Measurements from ENCODE around the gene TMEM240. TPM values are rescaled to one million over a fixed set of nuclear protein-coding genes. Genes with fewer than 3 reads are reported as not detected.
"Not testable (repeated sequence)": the region's sequence is repeated elsewhere in the genome, so short reads cannot be mapped to it uniquely, and the experiment has no call there.

TMEM240 gene
- total and polyA plus RNA-seq, 11 donors: 1.5 to 12.4 (median 4.2) TPM; not detected in 1

DNA sequence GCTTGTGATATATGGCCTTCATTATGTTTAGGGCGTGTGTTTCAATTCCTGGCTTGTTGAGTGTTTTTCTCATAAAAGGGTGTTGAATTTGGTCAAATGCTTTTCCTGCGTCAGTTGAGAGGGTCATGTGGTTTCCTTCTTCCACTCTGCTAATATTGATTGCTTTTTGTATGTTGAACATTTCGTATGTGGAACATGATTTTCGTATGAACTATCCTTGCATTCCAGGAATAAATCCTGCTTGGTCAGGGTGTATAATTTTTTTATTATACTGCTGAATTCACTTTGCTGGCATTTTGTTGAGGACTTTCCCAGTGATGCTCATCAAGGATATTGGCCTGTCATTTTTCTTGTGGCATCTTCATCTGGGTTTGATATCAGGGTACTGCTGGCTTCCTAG, 33.1 kb downstream of the TMEM240 start:
- Histone ChIP-seq H3K9me3 (no peaks in the 10 kb centered on the region), H3K36me3 (no peaks in the 10 kb centered on the region), H3K27me3 (no peaks in the 10 kb centered on the region), H3K27ac (no peak overlapping the region), H3K4me3 (no peak overlapping the region), H3K4me1 (peaks cover 0 to 23% (median 15%) of the 10 kb centered on the region in 12 donors)
- 92 to 96% (median 95%) methylated on average over 4 of the region's 4 CpGs for WGBS, 4 donors
- no peak for TF ChIP-seq POLR2A (IDR thresholded peaks at IDR 0.05)
- TF ChIP-seq, protein P1, sequence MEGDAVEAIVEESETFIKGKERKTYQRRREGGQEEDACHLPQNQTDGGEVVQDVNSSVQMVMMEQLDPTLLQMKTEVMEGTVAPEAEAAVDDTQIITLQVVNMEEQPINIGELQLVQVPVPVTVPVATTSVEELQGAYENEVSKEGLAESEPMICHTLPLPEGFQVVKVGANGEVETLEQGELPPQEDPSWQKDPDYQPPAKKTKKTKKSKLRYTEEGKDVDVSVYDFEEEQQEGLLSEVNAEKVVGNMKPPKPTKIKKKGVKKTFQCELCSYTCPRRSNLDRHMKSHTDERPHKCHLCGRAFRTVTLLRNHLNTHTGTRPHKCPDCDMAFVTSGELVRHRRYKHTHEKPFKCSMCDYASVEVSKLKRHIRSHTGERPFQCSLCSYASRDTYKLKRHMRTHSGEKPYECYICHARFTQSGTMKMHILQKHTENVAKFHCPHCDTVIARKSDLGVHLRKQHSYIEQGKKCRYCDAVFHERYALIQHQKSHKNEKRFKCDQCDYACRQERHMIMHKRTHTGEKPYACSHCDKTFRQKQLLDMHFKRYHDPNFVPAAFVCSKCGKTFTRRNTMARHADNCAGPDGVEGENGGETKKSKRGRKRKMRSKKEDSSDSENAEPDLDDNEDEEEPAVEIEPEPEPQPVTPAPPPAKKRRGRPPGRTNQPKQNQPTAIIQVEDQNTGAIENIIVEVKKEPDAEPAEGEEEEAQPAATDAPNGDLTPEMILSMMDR (IDR thresholded peaks at IDR 0.05): no peak
- ATAC-seq (no peak), DNase-seq (no peak)
- intact Hi-C loops (cut with DNase I): loop anchor here in 6 of 10 donors (10.0 kb wide), 2 partner anchors 103 to 133 kb away; partner anchors contain the start of genes AURKAIP1 (in 5 of the 6) and MRPL20 (in 3 of the 6)

DNA sequence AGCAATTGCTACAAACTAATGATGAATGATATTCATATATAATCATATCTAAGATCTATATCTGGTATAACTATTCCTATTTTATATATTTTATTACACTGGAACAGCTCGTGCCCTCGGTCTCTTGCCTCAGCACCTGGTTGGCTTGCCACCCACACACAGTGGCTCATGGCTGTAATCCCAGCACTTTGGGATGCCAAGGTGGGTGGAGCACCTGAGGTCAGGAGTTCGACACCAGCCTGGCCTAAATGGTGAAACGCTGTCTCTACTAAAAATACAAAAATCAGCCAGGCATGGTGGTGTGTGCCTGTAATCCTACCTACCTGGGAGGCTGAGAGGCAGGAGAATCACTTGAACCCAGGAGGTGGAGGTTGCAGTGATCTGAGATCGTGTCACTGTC, 34.6 kb downstream of the TMEM240 start:
- 79 to 82% (median 79%) methylated on average over 5 of the region's 5 CpGs for WGBS, 4 donors
- H3K36me3 ChIP-seq, H3K9me3 ChIP-seq, DNase-seq, H3K27me3 ChIP-seq, ATAC-seq: not testable (repeated sequence)
- peak overlapping the region in 4 of 12 donors; percentile 32 to 46 (median 42) for H3K4me3 ChIP-seq
- H3K4me1 ChIP-seq: peaks cover 0 to 16% (median 10%) of the 10 kb centered on the region in 12 donors
- intact Hi-C loops (cut with DNase I): loop anchor here in 6 of 10 donors (10.0 kb wide), 2 partner anchors 101 to 131 kb away; partner anchors contain the start of genes AURKAIP1 (in 5 of the 6) and MRPL20 (in 3 of the 6)
- peak overlapping the region in 11 of 12 donors; percentile 26 to 86 (median 74) for H3K27ac ChIP-seq

DNA sequence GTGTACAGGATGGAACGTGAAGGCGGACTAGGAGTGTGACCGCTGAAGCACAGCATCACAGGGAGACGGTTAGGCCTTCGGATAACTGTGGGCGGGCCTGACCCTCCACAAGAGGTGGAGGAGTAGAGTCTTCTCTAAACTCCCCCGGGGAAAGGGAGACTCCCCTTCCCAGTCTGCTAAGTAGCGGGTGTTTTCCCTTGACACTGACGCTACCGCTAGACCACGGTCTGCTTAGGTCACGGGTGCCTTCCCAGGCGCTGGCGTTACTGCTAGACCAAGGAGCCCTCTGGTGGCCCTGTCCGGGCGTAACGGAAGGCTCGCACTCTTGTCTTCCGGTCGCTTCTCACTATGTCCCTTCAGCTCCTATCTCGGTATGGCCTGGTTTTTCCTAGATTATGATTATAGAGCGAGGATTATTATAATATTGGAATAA, 35.0 kb downstream of the TMEM240 start:
- H3K27me3 ChIP-seq, H3K36me3 ChIP-seq, H3K9me3 ChIP-seq: not testable (repeated sequence)
- ATAC-seq: peak in 3 of 4 donors; percentile 40 to 77 (median 58)
- Histone ChIP-seq H3K4me3 (peak overlapping the region in 10 of 12 donors; percentile 5 to 46 (median 32)), H3K4me1 (peaks cover 0 to 15% (median 7%) of the 10 kb centered on the region in 12 donors), H3K27ac (peak overlapping the region; percentile 19 to 86 (median 76))
- intact Hi-C loops (cut with DNase I): loop anchor here in 6 of 10 donors (10.0 kb wide), 2 partner anchors 101 to 131 kb away; partner anchors contain the start of genes AURKAIP1 (in 5 of the 6) and MRPL20 (in 3 of the 6)
- 2 to 25% (median 8%) methylated on average over 10 to 17 of the region's 22 CpGs for WGBS, 4 donors
- TF ChIP-seq, protein P1 (IDR thresholded peaks at IDR 0.05): peak in 10 of 12 donors; percentile 17 to 48 (median 31)
- peak in 4 of 5 donors; percentile 39 to 63 (median 54) for DNase-seq

DNA sequence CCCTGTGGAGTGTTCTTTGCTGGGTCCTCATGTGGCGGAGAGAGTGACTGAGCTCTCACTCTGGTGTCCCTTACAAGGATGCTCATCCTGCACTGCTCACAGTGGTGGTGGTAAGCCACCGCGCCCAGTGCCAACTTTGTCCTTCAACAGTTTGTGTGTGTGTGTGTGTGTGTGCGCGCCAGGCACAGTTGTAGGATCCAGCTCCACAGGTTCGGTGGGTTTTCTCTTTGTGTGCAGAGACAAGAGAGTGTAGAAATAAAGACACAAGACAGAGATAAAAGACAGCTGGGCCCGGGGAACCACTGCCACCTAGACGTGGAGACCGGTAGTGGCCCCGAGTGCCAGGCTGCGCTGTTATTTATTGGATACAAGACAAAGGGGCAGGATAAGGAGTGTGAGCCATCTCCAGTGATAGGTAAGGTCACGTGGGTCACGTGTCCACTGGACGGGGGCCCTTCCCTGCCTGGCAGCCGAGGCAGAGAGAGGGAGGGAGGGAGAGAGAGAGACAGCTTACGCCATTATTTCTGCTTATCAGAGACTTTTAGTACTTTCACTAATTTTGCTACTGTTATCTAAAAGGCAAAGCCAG, 35.6 kb downstream of the TMEM240 start:
- TF ChIP-seq, protein P1 (IDR thresholded peaks at IDR 0.05): peak; percentile 55 to 77 (median 60)
- 33 to 43% (median 37%) methylated on average over 16 of the region's 16 CpGs for WGBS, 4 donors
- peaks cover 0 to 15% (median 7%) of the 10 kb centered on the region in 12 donors for H3K4me1 ChIP-seq
- ATAC-seq (peak; percentile 16 to 52 (median 33)), DNase-seq (peak; percentile 55 to 83 (median 66))
- peak overlapping the region in 10 of 12 donors; percentile 5 to 46 (median 32) for H3K4me3 ChIP-seq
- intact Hi-C loops (cut with DNase I): loop anchor here in 6 of 10 donors (5.0 to 10.0 kb wide), 3 partner anchors 63 to 130 kb away; partner anchors contain the start of genes AURKAIP1 (in 5 of the 6) and MRPL20 (in 3 of the 6)
- H3K36me3 ChIP-seq, H3K9me3 ChIP-seq, H3K27me3 ChIP-seq: not testable (repeated sequence)
- H3K27ac ChIP-seq: peak overlapping the region; percentile 19 to 86 (median 76)

DNA sequence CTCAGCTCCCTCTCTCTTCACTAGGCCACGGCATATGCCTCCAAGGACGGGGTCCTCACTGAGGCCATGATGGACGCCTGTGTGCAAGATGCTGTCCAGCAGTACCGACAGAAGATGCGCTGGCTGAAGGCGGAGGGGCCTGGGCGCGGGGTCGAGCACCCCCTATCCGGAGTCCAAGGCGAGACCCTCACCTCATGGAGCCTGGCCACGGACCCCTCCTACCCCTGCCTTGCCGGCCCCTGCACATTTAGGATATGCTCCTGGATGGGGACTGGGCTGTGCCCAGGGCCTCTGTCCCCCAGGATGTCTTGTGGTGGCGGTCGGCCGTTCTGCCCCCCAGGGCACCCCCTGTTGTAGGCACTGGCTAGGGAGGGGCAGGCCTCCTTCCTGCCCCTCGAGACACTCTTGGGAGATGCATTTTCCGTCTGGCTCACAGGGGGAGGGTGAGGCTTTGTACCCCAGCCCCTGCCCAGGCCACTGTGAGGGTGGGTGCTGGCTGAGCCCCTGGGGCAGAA, 44.9 kb downstream of the TMEM240 start:
- peaks cover 0 to 45% (median 31%) of the 10 kb centered on the region in 9 donors for H3K36me3 ChIP-seq

DNA sequence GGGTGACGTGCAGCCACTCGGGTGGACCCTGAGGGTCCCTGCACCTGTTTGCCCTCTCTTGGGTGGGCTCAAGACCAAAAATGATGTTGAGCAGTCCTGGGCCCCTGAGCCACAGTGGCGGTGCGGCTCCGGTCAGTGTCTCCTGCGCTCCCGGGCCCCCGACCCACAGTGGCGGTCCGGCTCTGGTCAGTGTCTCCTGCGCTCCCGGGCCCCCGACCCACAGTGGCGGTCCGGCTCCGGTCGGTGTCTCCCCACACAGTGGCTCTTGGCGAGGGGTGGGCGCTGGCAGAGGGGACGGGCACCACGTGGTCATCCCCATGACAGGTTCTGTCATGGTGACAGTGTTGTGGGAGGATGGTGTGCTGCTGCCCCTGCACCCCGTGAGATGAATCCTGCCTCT, 46.1 kb downstream of the TMEM240 start:
- WGBS, 4 donors: 95 to 99% (median 96%) methylated on average over 8 to 22 of the region's 22 CpGs
- intact Hi-C loops (cut with DNase I): loop anchor here in 1 of 10 donors (10.0 kb wide), 1 partner anchor 520 kb away; no protein-coding TSS in a partner anchor
- Histone ChIP-seq H3K36me3 (peaks cover 0 to 57% (median 43%) of the 10 kb centered on the region in 9 donors), H3K9me3 (peaks cover 0 to 25% (median 8%) of the 10 kb centered on the region in 12 donors)
- not testable (repeated sequence) for H3K27ac ChIP-seq, H3K27me3 ChIP-seq, ATAC-seq, H3K4me1 ChIP-seq, DNase-seq, H3K4me3 ChIP-seq

More for the DNA sequence above, 44.9 kb downstream of the TMEM240 start:
- not testable (repeated sequence) for DNase-seq, H3K27ac ChIP-seq, H3K4me3 ChIP-seq, H3K27me3 ChIP-seq, H3K4me1 ChIP-seq
- peak in 3 of 4 donors; percentile 9 to 37 (median 21) for ATAC-seq
- peaks cover 0 to 25% (median 8%) of the 10 kb centered on the region in 12 donors for H3K9me3 ChIP-seq
- intact Hi-C loops (cut with DNase I): loop anchor here in 1 of 10 donors (10.0 kb wide), 1 partner anchor 521 kb away; no protein-coding TSS in a partner anchor
- WGBS, 4 donors: 83 to 92% (median 90%) methylated on average over 13 to 18 of the region's 18 CpGs
